Stimulated activated CD4-positive, alpha-beta T cell treated with anti-CD3 and anti-CD28 coated beads, Interleukin-1b, Interleukin-23, amount 100 ng/mL, for 4 hours (primary cell): Measurements from ENCODE around the gene MGAT3.

Experiments
- DNase-seq, 2 donors: peaks; one replicate each; pipeline ENCODE4 v3.0.0-alpha.2; 2020; ENCODE audit warnings: low read depth in 2 of 2

MGAT3 gene

GRCh38 chr22:39429186-39429585 lies 27.6 kb upstream of the MGAT3 start:
- no peak for DNase-seq

DNA sequence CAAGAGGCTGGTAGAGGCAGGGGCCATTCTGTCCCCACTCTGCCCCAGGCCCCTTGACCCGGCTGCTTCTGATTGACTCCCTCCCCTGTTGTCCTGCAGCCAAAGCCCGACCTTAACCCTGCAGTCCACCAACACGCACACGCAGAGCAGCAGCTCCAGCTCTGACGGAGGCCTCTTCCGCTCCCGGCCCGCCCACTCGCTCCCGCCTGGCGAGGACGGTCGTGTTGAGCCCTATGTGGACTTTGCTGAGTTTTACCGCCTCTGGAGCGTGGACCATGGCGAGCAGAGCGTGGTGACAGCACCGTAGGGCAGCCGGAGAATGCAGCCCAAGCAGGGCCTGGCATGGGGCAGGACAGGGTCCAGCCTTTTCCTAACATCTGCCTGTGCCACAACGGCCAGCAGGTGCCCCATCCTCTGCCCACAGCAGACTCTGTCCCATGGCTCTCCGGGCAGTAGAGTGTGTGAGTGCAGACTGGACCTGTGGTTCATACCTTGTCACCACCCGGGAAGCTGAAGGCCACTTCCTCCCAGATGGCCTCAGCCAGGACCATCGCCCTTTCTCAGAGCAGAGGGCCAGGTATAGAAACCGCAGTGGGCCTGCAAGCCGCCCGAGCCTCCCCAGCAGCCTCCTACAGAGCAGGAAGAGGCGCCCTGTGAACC lies 26.8 kb upstream of the MGAT3 start:
- no peak for DNase-seq

DNA sequence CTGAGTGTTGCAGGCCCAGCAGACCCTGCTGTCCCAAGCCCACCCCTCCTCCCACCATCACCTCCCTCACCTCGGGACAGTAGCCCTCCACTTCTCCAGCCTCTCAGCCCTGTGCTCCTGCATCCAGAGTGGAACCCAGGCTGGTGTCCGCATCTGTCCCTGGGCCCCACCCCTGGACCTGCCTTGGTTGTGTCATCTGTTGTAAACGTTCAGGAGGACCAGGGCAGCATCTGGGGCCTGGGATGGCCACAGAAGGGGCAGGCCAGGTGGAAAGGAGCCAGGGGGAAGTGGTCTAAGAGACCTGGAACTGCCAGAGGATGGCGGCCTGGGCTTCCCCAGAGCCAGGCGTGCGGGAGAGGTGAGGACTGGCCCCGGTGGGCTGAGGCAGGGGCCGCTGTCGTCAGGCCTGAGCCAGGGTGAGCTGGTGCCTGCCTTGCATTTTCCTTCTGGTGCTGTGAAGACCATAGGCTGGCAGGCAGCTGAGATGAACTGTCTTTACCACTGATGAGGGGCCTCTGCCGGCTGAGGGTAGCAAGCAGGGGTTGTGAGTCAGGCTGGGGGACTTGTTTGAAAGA lies 26.1 kb upstream of the MGAT3 start:
- DNase-seq: no peak

DNA sequence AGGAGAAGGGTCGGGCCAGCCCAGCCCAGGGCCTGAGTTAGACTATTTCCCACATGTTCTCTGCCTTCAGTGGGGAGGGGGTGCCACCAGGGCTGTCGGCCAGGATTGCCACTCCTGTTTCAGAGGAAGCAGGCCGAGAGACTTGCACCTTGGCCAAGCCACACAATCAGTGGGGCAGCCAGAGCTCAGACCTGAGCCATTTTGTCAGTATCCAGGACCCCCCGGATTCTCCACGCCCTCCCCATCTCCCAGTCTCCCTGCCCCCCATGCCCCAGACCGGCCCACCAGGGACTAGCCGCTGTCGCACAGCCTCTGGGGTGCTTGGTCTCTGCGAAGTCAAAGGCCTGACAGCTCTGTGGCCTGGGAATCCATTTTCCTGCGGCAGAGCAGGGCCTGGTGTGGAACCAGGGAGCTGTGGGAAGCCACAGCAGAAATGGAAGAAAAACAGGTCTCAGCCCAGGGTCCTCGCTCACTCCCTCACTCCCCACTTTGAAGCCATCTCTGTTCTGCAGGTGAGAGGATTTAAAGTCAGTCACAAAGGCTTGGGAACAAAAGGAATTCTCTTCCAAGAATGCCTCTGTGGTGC lies 25.5 kb upstream of the MGAT3 start:
- no peak for DNase-seq

DNA sequence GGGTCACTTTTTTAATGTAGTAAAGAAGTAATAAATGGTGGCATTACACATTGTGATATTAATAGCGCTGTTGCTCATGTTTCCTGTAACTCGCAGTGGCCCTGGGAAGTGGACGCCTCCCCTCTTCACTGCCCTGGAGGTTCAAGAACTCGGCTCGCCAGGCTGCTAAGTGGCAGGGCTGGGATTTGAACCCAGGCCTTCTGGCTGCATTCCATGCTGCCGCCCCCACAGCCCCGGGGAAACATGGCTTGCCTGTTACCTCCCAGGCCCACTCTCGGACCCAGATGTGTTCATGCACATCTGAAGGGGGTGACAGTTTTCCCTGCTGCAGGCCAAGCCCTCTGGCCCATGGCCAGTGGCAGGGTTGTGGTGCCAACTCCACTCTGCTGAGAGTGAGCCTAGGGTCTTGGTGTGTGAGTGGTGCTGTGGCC lies 25.0 kb upstream of the MGAT3 start:
- DNase-seq: no peak

DNA sequence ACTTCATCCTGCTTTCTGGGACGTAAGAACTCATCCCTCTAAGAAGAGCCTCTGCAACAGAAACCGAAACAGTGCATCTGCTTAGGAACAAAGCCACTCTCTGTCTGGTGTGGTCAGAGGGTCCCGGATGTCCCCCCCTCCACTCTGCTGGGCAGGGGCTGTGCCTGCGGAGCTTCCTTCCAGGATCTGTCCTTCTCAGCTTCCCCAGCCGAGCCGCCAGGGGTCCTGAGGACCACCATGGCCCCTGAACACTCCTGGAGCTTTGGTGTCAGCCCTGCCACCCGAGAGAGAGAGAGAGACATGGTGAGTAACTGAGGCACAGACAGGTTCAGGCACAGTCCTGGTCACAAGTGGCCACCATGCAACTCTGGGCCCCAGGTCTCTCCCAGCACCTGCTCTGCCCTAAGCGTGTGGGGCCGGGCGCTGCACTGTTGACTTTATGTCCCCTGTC lies 24.4 kb upstream of the MGAT3 start:
- DNase-seq: no peak

GRCh38 chr22:39433476-39434242 lies 23.2 kb upstream of the MGAT3 start:
- no peak for DNase-seq

DNA sequence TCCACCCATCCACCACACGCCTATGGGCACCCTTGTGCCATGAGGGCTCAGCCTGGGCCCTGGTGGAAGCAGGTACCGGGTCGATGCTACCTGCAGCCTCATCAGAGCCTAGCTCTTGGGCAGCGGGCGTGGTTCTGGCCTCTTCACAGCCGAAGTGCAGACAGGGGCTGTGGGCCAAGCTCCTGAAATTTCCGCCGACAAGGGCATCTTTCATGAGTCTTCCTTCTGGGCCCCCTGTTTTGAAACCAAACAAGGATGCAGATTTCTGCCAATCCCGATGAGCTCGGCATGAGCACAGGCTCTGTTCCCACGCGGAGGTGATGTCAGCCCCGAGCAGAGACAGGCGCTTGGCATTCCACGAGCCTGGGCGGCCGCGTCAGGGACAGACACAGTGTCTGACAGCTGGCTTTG lies 22.6 kb upstream of the MGAT3 start:
- no peak for DNase-seq

GRCh38 chr22:39434721-39435120 lies 22.1 kb upstream of the MGAT3 start:
- no peak for DNase-seq

- no peak for DNase-seq
These were observed 21.2 kb upstream of the MGAT3 start for GRCh38 chr22:39435616-39436015.

DNA sequence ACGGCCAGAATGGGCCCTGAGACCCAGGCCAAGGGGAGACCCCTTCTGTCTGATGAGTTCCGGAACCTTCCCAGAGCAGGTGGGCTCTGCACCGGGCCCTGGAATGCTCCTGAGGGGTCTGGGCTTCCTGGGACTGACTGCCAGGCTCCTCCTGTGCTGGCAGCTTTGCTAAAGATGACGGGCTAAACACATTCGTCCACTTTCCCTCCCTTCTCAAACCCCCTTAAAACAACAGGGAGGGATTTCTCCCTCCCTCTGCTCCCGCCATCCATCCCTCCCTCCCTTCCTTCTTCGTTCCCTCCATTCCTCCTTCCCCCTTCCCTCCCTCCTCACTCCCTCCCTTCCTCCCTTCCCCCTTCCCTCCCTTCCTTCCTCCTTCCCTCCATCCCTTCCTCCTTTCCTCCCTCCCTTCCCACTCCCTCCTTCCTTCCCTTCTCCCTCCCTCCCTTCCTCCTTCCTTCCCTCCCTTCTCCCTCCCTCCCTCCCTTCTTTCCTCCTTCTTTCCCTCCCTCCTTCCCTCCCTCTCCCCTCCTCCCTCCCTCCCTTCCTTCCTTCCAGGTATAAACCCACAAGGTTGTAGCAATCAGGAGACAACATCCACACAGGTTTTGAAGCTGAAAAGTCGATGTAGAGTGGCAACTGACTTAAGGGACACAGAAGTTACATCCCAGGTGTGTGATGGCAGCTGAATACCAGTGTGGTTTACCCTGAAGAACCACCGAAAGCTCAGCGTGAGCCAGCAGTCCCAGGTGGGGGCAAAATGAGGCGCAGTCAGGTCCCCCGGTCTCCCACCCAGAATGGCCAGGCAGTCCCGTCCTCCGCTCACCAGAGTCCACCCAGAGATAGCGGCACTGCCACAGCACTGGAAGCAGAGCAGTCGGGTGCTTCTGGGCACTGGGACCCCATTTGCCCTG lies 18.8 kb upstream of the MGAT3 start:
- no peak for DNase-seq

- DNase-seq: no peak
These were observed 17.6 kb upstream of the MGAT3 start for GRCh38 chr22:39439170-39439569.

DNA sequence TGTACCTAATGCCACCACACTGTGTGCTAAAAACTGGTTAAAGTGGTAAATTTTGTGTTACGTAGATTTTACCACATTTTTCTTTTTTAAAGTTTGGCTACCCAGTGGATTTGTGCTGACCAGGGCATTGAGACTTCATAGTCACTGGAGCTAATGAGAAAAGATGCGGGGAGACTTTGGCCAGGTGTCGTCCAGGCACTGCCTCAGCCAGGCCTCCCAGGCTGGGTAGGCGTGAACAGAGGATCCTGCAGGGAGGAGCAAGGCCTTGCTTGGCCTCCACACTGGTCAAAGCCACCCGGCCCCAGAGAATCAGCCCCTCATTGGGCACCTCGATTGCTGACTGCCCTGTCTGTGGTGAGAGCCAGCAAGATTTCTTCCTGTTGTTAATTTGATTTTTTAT lies 13.4 kb upstream of the MGAT3 start:
- DNase-seq: no peak

DNA sequence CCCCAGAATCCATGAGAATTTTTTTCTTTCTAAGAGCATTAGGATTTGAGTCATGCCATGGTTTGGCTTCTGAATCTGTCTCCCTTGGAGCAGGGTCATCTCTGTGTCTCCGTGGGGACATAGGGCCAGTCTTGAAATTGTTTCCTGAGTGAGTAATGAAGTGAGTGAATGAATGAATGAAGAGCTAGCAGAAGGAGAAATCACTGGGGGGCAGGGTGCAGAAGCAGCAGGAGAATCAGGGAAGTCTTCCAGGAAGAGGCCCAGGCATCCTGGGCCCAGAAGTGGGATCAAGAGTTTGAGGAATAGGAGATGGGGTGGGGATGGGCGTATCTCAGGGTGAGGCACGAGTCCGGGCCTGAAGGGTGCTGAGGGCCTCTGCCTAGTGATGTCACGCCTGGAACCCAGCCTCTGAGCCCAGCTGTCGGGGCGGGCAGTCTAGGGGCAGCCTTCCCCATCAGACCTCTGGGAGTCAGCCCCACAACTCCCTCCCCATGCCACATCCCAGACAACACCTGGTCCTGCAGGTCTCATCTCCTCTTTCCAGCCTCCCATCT lies 12.5 kb upstream of the MGAT3 start:
- DNase-seq: no peak

DNA sequence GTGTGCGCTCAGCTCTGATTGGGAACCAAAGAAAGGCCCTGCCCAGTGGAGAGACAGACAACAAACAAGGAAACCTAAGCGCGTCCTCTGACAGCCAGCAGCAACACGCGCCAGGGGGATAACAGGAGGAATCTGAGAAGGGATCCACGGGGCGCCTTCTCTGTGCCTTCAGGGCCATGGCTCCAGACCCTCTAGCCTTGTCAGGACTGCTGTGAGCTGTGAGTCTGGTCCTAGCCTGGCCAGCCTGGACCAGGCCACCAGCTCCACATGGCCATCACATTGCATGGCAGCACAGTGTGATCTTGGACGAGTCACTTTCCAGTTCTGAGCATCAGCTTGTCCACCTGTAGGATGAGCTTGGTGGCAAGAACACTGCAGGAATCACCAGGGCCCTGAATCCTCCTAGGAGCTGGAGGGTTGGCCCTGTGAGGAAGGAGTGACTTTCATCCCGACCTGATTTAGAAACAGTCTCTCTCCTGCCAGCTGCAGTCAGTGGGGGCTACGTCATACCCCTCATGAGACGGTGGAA lies 11.8 kb upstream of the MGAT3 start:
- no peak for DNase-seq

GRCh38 chr22:39445678-39446077 lies 11.1 kb upstream of the MGAT3 start:
- no peak for DNase-seq

- no peak for DNase-seq
These were observed 10.5 kb upstream of the MGAT3 start for GRCh38 chr22:39446239-39446721.

- no peak for DNase-seq
These were observed 8.4 kb upstream of the MGAT3 start for GRCh38 chr22:39448205-39449054.

- DNase-seq: no peak
These were observed 7.1 kb upstream of the MGAT3 start for GRCh38 chr22:39449708-39450107.
